OCI-LY1 (cell line): ENCODE measurements around the gene EIF2D.
"Not testable (repeated sequence)": the region's sequence is repeated elsewhere in the genome, so short reads cannot be mapped to it uniquely, and the experiment has no call there.

Source experiments
- H2AFZ ChIP-seq: fragments of 200-600 bp; sonication (generic), shearing (Covaris generic); 2 replicates; pipeline ENCODE4 v1.6.0; 2014; ENCODE audit warnings: antibody characterized with exemption, mild to moderate bottlenecking, low read length
- H3F3A ChIP-seq: fragments of 200-600 bp; sonication (generic), shearing (Covaris generic); 2 replicates; pipeline ENCODE4 v1.6.0; 2014; ENCODE audit warnings: mild to moderate bottlenecking, antibody characterized with exemption, low read length, moderate library complexity; ENCODE audit not compliant: insufficient read depth
- H3K27ac ChIP-seq: fragments of 200-600 bp; sonication (generic); 2 replicates; pipeline ENCODE4 v1.5.1; 2014; ENCODE audit warnings: low read length, mixed run types, mild to moderate bottlenecking, low read depth; ENCODE audit not compliant: poor library complexity, severe bottlenecking
- H3K27me3 ChIP-seq: fragments of 200-600 bp; sonication (generic); 2 replicates; pipeline ENCODE4 v1.6.0; 2014; ENCODE audit warnings: antibody characterized with exemption, mild to moderate bottlenecking, low read length, moderate library complexity; ENCODE audit not compliant: insufficient read depth
- H3K36me3 ChIP-seq: fragments of 200-600 bp; sonication (generic); 2 replicates; pipeline ENCODE4 v1.6.1; 2014; ENCODE audit warnings: mild to moderate bottlenecking, antibody characterized with exemption, low read length, moderate library complexity, mixed read lengths; ENCODE audit not compliant: insufficient read depth
- H3K4me1 ChIP-seq: fragments of 200-600 bp; sonication (generic); 2 replicates; pipeline ENCODE4 v1.5.1; 2014; ENCODE audit warnings: mild to moderate bottlenecking, low read length, moderate library complexity; ENCODE audit not compliant: insufficient read depth, severe bottlenecking
- H3K4me2 ChIP-seq: fragments of 200-600 bp; sonication (generic), shearing (Covaris generic); 2 replicates; pipeline ENCODE4 v1.6.1; 2014; ENCODE audit warnings: low read length
- H3K4me3 ChIP-seq: fragments of 200-600 bp; sonication (generic); 2 replicates; pipeline ENCODE4 v1.5.1; 2014; ENCODE audit warnings: low read length, low read depth, mild to moderate bottlenecking, mixed read lengths; ENCODE audit not compliant: poor library complexity, severe bottlenecking
- H3K79me2 ChIP-seq: fragments of 200-600 bp; shearing (Covaris generic); 2 replicates; pipeline ENCODE4 v1.6.1; 2016; ENCODE audit warnings: mixed run types, low read length, mixed read lengths; ENCODE audit not compliant: insufficient read depth
- H3K9ac ChIP-seq: fragments of 200-600 bp; sonication (generic), shearing (Covaris generic); 2 replicates; pipeline ENCODE4 v1.6.1; 2014; ENCODE audit warnings: mild to moderate bottlenecking, low read length, mixed read lengths
- H3K9me2 ChIP-seq: fragments of 200-600 bp; sonication (generic), shearing (Covaris generic); 2 replicates; pipeline ENCODE4 v1.6.1; 2014; ENCODE audit warnings: low read depth, mild to moderate bottlenecking, low read length, mixed read lengths
- H3K9me3 ChIP-seq: fragments of 200-600 bp; shearing (Covaris generic); 2 replicates; pipeline ENCODE4 v1.6.1; 2014; ENCODE audit warnings: low read length, mixed read lengths
- H4K20me1 ChIP-seq: fragments of 200-600 bp; sonication (generic), shearing (Covaris generic); 2 replicates; pipeline ENCODE4 v1.6.0; 2016; ENCODE audit warnings: mild to moderate bottlenecking, low read length; ENCODE audit not compliant: insufficient read depth
- EZH2 ChIP-seq: fragments of 200-600 bp; sonication (generic), shearing (Covaris generic); IDR thresholded peaks from 2 replicates; pipeline ENCODE4 v1.8.0; 2017; ENCODE audit warnings: borderline replicate concordance, mixed run types, mild to moderate bottlenecking, antibody characterized with exemption, low read length, moderate library complexity, mixed read lengths
- TF ChIP-seq, protein P1 (sequence below): fragments of 200-600 bp; sonication (generic), shearing (Covaris generic); IDR thresholded peaks from 2 replicates; pipeline ENCODE4 v1.5.1; 2017; ENCODE audit warnings: mild to moderate bottlenecking, antibody characterized with exemption, low read length, moderate library complexity, mixed read lengths

EIF2D gene

DNA sequence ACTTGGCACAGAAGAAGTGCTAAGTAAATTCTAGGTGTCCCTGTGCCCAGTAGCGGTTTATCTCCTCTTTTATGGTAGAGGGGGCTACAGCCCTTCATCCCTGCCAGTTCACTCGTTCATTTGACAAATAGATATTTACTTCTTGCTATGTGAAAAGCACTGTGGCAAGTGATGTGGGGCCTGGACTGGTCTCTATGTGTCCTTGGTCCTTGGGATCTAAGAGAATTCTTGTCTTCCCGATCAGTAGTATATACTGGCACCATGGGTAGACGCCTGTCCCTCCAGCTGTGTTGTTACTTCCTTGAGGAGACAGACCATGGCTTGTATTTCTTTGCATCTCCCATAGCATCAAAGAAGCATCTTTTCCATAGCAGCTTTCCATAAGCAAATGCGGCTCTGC, 29.7 kb downstream of the EIF2D start:
- H3K9ac ChIP-seq = no peak overlapping the region
- TF ChIP-seq, protein P1, sequence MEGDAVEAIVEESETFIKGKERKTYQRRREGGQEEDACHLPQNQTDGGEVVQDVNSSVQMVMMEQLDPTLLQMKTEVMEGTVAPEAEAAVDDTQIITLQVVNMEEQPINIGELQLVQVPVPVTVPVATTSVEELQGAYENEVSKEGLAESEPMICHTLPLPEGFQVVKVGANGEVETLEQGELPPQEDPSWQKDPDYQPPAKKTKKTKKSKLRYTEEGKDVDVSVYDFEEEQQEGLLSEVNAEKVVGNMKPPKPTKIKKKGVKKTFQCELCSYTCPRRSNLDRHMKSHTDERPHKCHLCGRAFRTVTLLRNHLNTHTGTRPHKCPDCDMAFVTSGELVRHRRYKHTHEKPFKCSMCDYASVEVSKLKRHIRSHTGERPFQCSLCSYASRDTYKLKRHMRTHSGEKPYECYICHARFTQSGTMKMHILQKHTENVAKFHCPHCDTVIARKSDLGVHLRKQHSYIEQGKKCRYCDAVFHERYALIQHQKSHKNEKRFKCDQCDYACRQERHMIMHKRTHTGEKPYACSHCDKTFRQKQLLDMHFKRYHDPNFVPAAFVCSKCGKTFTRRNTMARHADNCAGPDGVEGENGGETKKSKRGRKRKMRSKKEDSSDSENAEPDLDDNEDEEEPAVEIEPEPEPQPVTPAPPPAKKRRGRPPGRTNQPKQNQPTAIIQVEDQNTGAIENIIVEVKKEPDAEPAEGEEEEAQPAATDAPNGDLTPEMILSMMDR = no peak
- TF ChIP-seq EZH2 = no peak
- H3F3A ChIP-seq = no peaks in the 10 kb centered on the region
- no peak overlapping the region for H3K4me3 ChIP-seq
- H3K9me3 ChIP-seq = no peaks in the 10 kb centered on the region
- H3K9me2 ChIP-seq = no peaks in the 10 kb centered on the region
- H3K79me2 ChIP-seq = no peaks in the 10 kb centered on the region
- peaks cover 26% of the 10 kb centered on the region for H3K4me1 ChIP-seq
- no peaks in the 10 kb centered on the region for H4K20me1 ChIP-seq
- H3K27me3 ChIP-seq = no peaks in the 10 kb centered on the region
- H3K27ac ChIP-seq = no peak overlapping the region
- H2AFZ ChIP-seq = no peak overlapping the region
- H3K4me2 ChIP-seq = no peak overlapping the region
- H3K36me3 ChIP-seq = peaks cover 45% of the 10 kb centered on the region

DNA sequence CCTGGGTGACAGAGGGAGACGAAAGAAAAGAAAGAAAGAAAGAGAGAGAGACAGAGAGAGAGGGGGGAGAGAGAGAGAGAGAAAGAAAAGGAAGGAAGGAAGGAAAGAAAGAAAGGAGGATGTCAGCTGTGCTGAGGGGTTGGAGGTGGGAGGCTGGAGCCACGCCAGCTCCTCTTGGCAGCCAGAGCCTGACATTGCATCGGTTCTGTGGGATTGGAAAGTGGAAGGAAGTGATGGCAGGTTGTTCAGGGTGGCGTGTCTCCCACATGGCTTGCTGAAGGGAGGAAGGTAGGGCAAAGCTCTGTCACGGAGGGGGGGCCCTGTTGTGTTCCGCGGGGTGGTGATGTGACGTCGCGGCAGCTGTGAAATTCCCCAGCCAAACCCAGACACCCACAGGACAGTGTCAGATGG, 30.7 kb downstream of the EIF2D start:
- peaks cover 26% of the 10 kb centered on the region for H3K4me1 ChIP-seq
- H3K36me3 ChIP-seq = peaks cover 36% of the 10 kb centered on the region
- H3K27ac ChIP-seq = no peak overlapping the region
- H3K4me2 ChIP-seq = no peak overlapping the region
- no peaks in the 10 kb centered on the region for H3K9me3 ChIP-seq
- no peak overlapping the region for H2AFZ ChIP-seq
- TF ChIP-seq, protein P1 = no peak
- no peak for TF ChIP-seq EZH2
- H3K9ac ChIP-seq = no peak overlapping the region
- no peaks in the 10 kb centered on the region for H3K9me2 ChIP-seq
- no peaks in the 10 kb centered on the region for H4K20me1 ChIP-seq
- H3K27me3 ChIP-seq = no peaks in the 10 kb centered on the region
- H3K79me2 ChIP-seq = no peaks in the 10 kb centered on the region
- H3F3A ChIP-seq = no peaks in the 10 kb centered on the region
- no peak overlapping the region for H3K4me3 ChIP-seq

- not testable (repeated sequence) for H3K4me3 ChIP-seq, H3K9me2 ChIP-seq, H3K79me2 ChIP-seq, H4K20me1 ChIP-seq, H3K9me3 ChIP-seq, H3F3A ChIP-seq, H3K4me2 ChIP-seq, H3K9ac ChIP-seq, H2AFZ ChIP-seq, H3K27me3 ChIP-seq
- H3K4me1 ChIP-seq = peaks cover 26% of the 10 kb centered on the region
- H3K36me3 ChIP-seq = peaks cover 31% of the 10 kb centered on the region
- H3K27ac ChIP-seq = peak overlapping the region; percentile 53
These were observed 31.2 kb downstream of the EIF2D start for GRCh38 chr1:206581114-206581497.

DNA sequence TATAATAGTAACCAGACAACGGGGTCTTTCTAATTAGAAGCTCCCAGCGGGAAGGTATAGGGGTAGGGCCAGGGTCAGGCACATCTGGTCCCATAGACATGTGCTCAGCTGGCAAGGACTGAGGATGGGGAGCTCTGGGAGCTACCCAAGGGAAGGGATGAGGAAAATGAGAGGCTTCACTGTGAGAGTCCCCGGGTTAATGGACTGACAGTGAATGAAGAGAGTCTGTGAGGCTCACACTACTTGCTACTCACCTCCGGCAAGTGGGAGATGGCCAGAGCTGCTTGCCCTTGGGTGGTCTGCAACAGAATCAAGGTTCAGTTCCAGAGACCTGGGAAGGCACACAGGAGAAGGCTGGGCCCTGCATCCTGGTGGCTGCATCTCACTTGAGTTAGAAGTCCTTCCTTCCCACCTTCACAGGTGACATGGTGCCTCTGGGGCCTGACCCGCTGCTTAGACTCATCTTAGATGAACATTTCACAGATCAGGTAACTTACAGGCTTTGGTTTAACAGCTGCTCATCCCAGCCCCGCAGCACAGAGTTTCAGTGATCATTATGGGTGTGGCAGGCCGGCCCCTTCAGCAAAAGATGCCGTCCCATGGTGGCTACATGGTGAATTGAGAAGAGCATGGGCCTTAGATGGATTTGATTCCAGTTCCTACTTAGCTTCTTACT, 31.7 kb downstream of the EIF2D start:
- H3K4me2 ChIP-seq = peak overlapping the region; percentile 33; the same call in 1 of the 2 replicates
- H3K4me3 ChIP-seq = no peak overlapping the region
- TF ChIP-seq EZH2 = no peak
- TF ChIP-seq, protein P1 = no peak
- H3K27ac ChIP-seq = peak overlapping the region; percentile 53
- no peaks in the 10 kb centered on the region for H3K79me2 ChIP-seq
- no peaks in the 10 kb centered on the region for H4K20me1 ChIP-seq
- no peaks in the 10 kb centered on the region for H3K27me3 ChIP-seq
- peaks cover 30% of the 10 kb centered on the region for H3K4me1 ChIP-seq
- H3K9me3 ChIP-seq = no peaks in the 10 kb centered on the region
- H3K36me3 ChIP-seq = peaks cover 26% of the 10 kb centered on the region
- no peaks in the 10 kb centered on the region for H3F3A ChIP-seq
- no peak overlapping the region for H2AFZ ChIP-seq
- H3K9ac ChIP-seq = no peak overlapping the region; the same call in 1 of the 2 replicates
- no peaks in the 10 kb centered on the region for H3K9me2 ChIP-seq
